22Rv1 (cell line): ENCODE data around the gene UBE2F.

Source experiments
- ZFX ChIP-seq: fragments of 450-650 bp; IDR thresholded peaks from 2 replicates; pipeline ENCODE4 v1.6.1; 2017; ENCODE audit warnings: antibody characterized with exemption, borderline replicate concordance
- TF ChIP-seq, protein P1 (sequence below): fragments of 450-650 bp; IDR thresholded peaks from 2 replicates; pipeline ENCODE4 v1.5.1; 2017; ENCODE audit warnings: mild to moderate bottlenecking

- TF ChIP-seq, protein P1, sequence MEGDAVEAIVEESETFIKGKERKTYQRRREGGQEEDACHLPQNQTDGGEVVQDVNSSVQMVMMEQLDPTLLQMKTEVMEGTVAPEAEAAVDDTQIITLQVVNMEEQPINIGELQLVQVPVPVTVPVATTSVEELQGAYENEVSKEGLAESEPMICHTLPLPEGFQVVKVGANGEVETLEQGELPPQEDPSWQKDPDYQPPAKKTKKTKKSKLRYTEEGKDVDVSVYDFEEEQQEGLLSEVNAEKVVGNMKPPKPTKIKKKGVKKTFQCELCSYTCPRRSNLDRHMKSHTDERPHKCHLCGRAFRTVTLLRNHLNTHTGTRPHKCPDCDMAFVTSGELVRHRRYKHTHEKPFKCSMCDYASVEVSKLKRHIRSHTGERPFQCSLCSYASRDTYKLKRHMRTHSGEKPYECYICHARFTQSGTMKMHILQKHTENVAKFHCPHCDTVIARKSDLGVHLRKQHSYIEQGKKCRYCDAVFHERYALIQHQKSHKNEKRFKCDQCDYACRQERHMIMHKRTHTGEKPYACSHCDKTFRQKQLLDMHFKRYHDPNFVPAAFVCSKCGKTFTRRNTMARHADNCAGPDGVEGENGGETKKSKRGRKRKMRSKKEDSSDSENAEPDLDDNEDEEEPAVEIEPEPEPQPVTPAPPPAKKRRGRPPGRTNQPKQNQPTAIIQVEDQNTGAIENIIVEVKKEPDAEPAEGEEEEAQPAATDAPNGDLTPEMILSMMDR = no peak
- TF ChIP-seq ZFX = no peak
Observed at GRCh38 chr2:238082827-238083226, 116.0 kb downstream of the UBE2F start.
